Kidney (tissue), 14 donors: Measurements from ENCODE around the gene ZNF625. TPM values are rescaled to one million over a fixed set of nuclear protein-coding genes. Genes with fewer than 3 reads are reported as not detected.

Experiments
- DNase-seq, 5 donors: peaks; one replicate each; pipeline ENCODE4 v3.0.0-alpha.2; 2013 to 2020
- FAIRE-seq: peaks from 2 replicates; lab custom pipeline; 2012; peaks lifted over from hg19 to GRCh38; lab: Jason Lieb, UNC
- H3K27ac ChIP-seq, 2 donors: one replicate each; pipeline ENCODE4 v1.7.0; 2013; ENCODE audit warnings: low read depth in 2 of 2, low read length in 2 of 2, inconsistent platforms in 1 of 2
- H3K27me3 ChIP-seq: one replicate; pipeline ENCODE4 v1.7.1; 2013; ENCODE audit warnings: low read length, inconsistent platforms; ENCODE audit not compliant: control insufficient read depth, insufficient read depth
- H3K36me3 ChIP-seq, 3 donors: one replicate each; pipeline versions ENCODE4 v1.7.0 to v1.7.1; 2013; ENCODE audit warnings: low read length in 3 of 3, control low read depth in 1 of 3, inconsistent platforms in 1 of 3; ENCODE audit not compliant: insufficient read depth in 3 of 3, control insufficient read depth in 2 of 3
- H3K4me1 ChIP-seq, 3 donors: one replicate each; pipeline versions ENCODE4 v1.7.0 to v1.7.1; 2013; ENCODE audit warnings: low read length in 3 of 3, inconsistent platforms in 1 of 3, low read depth in 1 of 3; ENCODE audit not compliant: control insufficient read depth in 2 of 3, insufficient read depth in 2 of 3
- H3K4me3 ChIP-seq, 3 donors: one replicate each; pipeline versions ENCODE4 v1.7.0 to v1.8.1; 2013; ENCODE audit warnings: low read length in 3 of 3, control low read depth in 1 of 3, inconsistent platforms in 1 of 3
- H3K9ac ChIP-seq, 3 donors: one replicate each; pipeline versions ENCODE4 v1.7.0 to v1.7.1; 2013; ENCODE audit warnings: low read length in 3 of 3, control low read depth in 1 of 3, inconsistent platforms in 1 of 3
- H3K9me3 ChIP-seq, 3 donors: one replicate each; pipeline versions ENCODE4 v1.7.0 to v1.7.1; 2013; ENCODE audit warnings: low read length in 3 of 3, control low read depth in 1 of 3, inconsistent platforms in 1 of 3; ENCODE audit not compliant: control insufficient read depth in 2 of 3, insufficient read depth in 1 of 3
- CTCF ChIP-seq: IDR thresholded peaks from 3 replicates; pipeline ENCODE4 v1.5.1; 2012; ENCODE audit warnings: mild to moderate bottlenecking, moderate library complexity, borderline replicate concordance; ENCODE audit not compliant: insufficient read depth; ENCODE audit errors: extremely low read depth
- intact Hi-C: fragments of 100-400 bp; cut with DNase I; formaldehyde crosslinking; loops from one replicate; pipeline ENCODE4 v1.11.1; 2022
- polyA plus RNA-seq: library from polyadenylated mRNA; stranded (reverse); fragments of 350-450 nt; fragmentation: Illumina TruSeq; extraction: RNeasy Lipid Tissue Mini Kit (QIAGEN cat#74804); gene quantifications from one replicate; pipeline ENCODE4 v1.2.3, GENCODE V29; 2014; ENCODE audit warnings: low read depth, low replicate concordance; ENCODE audit not compliant: insufficient read depth
- total RNA-seq: library from RNA; stranded (reverse); fragmentation: NEBNext Ultra II Directional; extraction: Animal tissue kit (Norgen Biotek cat#: 25700); gene quantifications from one replicate; pipeline ENCODE4 v1.2.1, GENCODE V29; 2021
- donor health status: control.
- donor health status: control.
- donor health status: control.
- donor health status: control.
- donor health status: control.
- donor health status: DM: yes; HTN: yes; CAD: no.
- donor health status: Normal renal cell carcinoma (clear cell type).

ZNF625 gene
- total and polyA plus RNA-seq, 2 donors from 2014 or later = 6.1 to 11.4 TPM

- intact Hi-C loops = no loop called here
- no peaks in the 10 kb centered on the region for H3K9me3 ChIP-seq
- no peaks in the 10 kb centered on the region for H3K36me3 ChIP-seq
- FAIRE-seq (peak; percentile 51), DNase-seq (peak; percentile 96 to 98 (median 97))
- no peaks in the 10 kb centered on the region for H3K27me3 ChIP-seq
- peaks cover 0 to 15% (median 3%) of the 10 kb centered on the region in 3 donors for H3K4me1 ChIP-seq
- TF ChIP-seq CTCF = no peak
- peak within 1 kb of the TSS; percentile 90 to 92 for H3K27ac ChIP-seq
- H3K9ac ChIP-seq = peak within 1 kb of the TSS; percentile 54 to 100 (median 95)
- H3K4me3 ChIP-seq = peak within 1 kb of the TSS; percentile 78 to 95 (median 93)
Measured at GRCh38 chr19:12162882-12163806, 6.6 kb upstream of the ZNF625 start, which contains the start of gene ZNF136. TSS of gene ZNF136 (plus strand) at chr19:12163096. CDS start at chr19:12163204, 108 bp downstream.

GRCh38 chr19:12162513-12162881 lies 6.0 kb upstream of the ZNF625 start:
- no peaks in the 10 kb centered on the region for H3K36me3 ChIP-seq
- peak overlapping the region in 1 of 2 donors; percentile 54 for H3K27ac ChIP-seq
- H3K27me3 ChIP-seq = no peaks in the 10 kb centered on the region
- peaks cover 0 to 15% (median 3%) of the 10 kb centered on the region in 3 donors for H3K4me1 ChIP-seq
- H3K9ac ChIP-seq = peak overlapping the region; percentile 25 to 100 (median 54)
- intact Hi-C loops = no loop called here
- DNase-seq (no peak), FAIRE-seq (no peak)
- no peak for TF ChIP-seq CTCF
- no peaks in the 10 kb centered on the region for H3K9me3 ChIP-seq
- peak overlapping the region; percentile 78 to 95 (median 93) for H3K4me3 ChIP-seq

GRCh38 chr19:12159773-12160414 lies 3.4 kb upstream of the ZNF625 start:
- no peaks in the 10 kb centered on the region for H3K36me3 ChIP-seq
- no peak for FAIRE-seq
- TF ChIP-seq CTCF = no peak
- no peak for DNase-seq
- H3K9ac ChIP-seq = no peak overlapping the region
- H3K4me1 ChIP-seq = peaks cover 0 to 15% (median 0%) of the 10 kb centered on the region in 3 donors
- no peaks in the 10 kb centered on the region for H3K27me3 ChIP-seq
- no peaks in the 10 kb centered on the region for H3K9me3 ChIP-seq
- intact Hi-C loops = no loop called here
- H3K27ac ChIP-seq = no peak overlapping the region
- H3K4me3 ChIP-seq = no peak overlapping the region
